ENCODE results near the gene FCN2. TPM values are rescaled to one million over a fixed set of nuclear protein-coding genes. Genes with fewer than 3 reads are reported as not detected.

Gene FCN2
- total and polyA plus RNA-seq, 2 of the 4 experiments (the other 2 are of a cell fraction) = not detected

DNA sequence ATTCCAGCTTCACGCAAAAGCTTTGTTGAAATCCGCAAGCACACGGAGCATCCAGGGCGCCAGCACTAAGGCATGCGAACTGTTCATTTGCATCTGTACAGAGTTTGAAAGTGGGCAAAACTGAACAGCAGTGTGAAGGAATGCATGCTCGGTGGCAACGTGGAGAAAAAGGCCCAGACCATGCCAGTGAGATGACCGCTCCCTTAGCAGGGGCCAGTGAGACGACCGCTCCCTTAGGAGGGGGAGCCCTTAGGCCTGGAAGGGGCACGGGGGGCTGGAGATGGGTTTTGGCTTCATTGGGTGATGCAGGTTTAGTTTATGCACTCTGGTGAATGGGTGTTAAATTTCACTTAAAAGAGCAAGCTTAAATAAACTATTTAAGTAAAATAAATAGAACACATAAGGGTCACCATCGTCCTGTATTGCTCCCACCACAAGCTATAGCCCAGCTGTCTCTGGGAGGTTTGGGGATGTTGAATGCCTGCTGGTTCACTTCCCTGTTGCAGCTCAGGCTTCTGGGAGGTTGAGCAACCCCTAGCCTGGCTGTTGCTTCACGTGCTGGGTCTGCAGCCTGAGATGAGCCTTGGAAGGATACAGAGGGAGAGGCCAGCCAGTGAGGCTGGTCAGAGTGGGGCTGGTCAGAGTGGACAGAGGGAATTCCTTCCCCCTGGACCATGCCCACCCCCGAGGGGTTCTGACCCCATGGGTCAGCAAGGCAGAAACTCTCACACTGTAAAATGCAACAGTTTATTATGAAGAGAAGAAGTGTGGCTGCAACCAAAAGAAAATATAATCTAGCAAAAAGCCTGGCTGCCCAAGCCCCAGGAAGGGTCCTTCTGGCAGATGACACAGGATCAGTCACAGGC is 41.7 kb downstream of the FCN2 start:
- no peak overlapping the region for H3K27ac ChIP-seq (ENCODE audit: insufficient read depth, low read length)
- no peak overlapping the region for H3K4ac ChIP-seq (ENCODE audit: low read depth, low read length)
- no peak overlapping the region for H2BK20ac ChIP-seq (ENCODE audit: low read depth, low read length)
- ChIA-PET CTCF (no interaction called here), POLR2A (ENCODE audit: unreplicated experiment) (no interaction called here)
- no peak overlapping the region for H2AK9ac ChIP-seq (replicated peaks; ENCODE audit: low read depth, low read length, poor library complexity)
- no peaks in the 10 kb centered on the region for H4K20me1 ChIP-seq (ENCODE audit: insufficient read depth, low read length)
- no peaks in the 10 kb centered on the region for H3K79me1 ChIP-seq (ENCODE audit: low read depth in 1 of 2, low read length in 2 of 2)
- no peak overlapping the region for H3K18ac ChIP-seq (ENCODE audit: low read depth, low read length)
- ATAC-seq (ENCODE audit: low read depth) (peak; percentile 59), DNase-seq (no peak)
- H3K4me3 ChIP-seq (ENCODE audit: insufficient read depth, low read depth, low read length) = no peak overlapping the region
- no peak overlapping the region for H4K91ac ChIP-seq (ENCODE audit: insufficient read depth, low read depth, low read length)
- no peaks in the 10 kb centered on the region for H3K9me1 ChIP-seq (ENCODE audit: insufficient read depth, low read length)
- H4K5ac ChIP-seq (ENCODE audit: low read depth, low read length) = no peak overlapping the region
- no peak overlapping the region for H3K56ac ChIP-seq (ENCODE audit: extremely low read depth, insufficient read depth, low read length)
- H4K8ac ChIP-seq (ENCODE audit: low read depth in 2 of 2, low read length in 2 of 2) = no peak overlapping the region
- no peak overlapping the region for H2BK120ac ChIP-seq (ENCODE audit: low read depth, low read length)
- no peaks in the 10 kb centered on the region for H3K36me3 ChIP-seq (ENCODE audit: control insufficient read depth, insufficient read depth, low read length)
- in situ Hi-C loops (cut with MboI; ENCODE audit: low sequenced_read_pairs) = no loop called here
- H3K4me1 ChIP-seq (ENCODE audit: control insufficient read depth, insufficient read depth, low read length) = peaks cover 2% of the 10 kb centered on the region; the same call in 1 of the 2 replicates
- no peak overlapping the region for H3K4me2 ChIP-seq (ENCODE audit: low read depth, low read length)
- TF ChIP-seq ELK1 (IDR thresholded peaks at IDR 0.05; ENCODE audit: borderline replicate concordance, low read depth, low read length) (no peak), MAZ (IDR thresholded peaks at IDR 0.05; ENCODE audit: borderline replicate concordance, low read depth, low read length) (no peak), RAD21 (IDR thresholded peaks at IDR 0.05; ENCODE audit: low read length) (no peak), POLR2A (IDR thresholded peaks at IDR 0.05; ENCODE audit: low read depth, low read length) (no peak), MXI1 (IDR thresholded peaks at IDR 0.05; ENCODE audit: borderline replicate concordance, low read depth, low read length) (no peak), USF2 (IDR thresholded peaks at IDR 0.05; ENCODE audit: low read depth, low read length) (no peak), FOS (IDR thresholded peaks at IDR 0.05; ENCODE audit: low read depth, low read length) (no peak), BHLHE40 (IDR thresholded peaks at IDR 0.05; ENCODE audit: low read depth, low read length) (no peak), CEBPB (IDR thresholded peaks at IDR 0.05; ENCODE audit: low read depth, low read length) (no peak), RCOR1 (IDR thresholded peaks at IDR 0.05; ENCODE audit: insufficient replicate concordance, low read length) (no peak)
- TF ChIP-seq, protein P1, sequence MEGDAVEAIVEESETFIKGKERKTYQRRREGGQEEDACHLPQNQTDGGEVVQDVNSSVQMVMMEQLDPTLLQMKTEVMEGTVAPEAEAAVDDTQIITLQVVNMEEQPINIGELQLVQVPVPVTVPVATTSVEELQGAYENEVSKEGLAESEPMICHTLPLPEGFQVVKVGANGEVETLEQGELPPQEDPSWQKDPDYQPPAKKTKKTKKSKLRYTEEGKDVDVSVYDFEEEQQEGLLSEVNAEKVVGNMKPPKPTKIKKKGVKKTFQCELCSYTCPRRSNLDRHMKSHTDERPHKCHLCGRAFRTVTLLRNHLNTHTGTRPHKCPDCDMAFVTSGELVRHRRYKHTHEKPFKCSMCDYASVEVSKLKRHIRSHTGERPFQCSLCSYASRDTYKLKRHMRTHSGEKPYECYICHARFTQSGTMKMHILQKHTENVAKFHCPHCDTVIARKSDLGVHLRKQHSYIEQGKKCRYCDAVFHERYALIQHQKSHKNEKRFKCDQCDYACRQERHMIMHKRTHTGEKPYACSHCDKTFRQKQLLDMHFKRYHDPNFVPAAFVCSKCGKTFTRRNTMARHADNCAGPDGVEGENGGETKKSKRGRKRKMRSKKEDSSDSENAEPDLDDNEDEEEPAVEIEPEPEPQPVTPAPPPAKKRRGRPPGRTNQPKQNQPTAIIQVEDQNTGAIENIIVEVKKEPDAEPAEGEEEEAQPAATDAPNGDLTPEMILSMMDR (conservative IDR thresholded peaks at IDR 0.05; ENCODE audit: low read depth, low read length) = no peak
- no peak overlapping the region for H3K23ac ChIP-seq (ENCODE audit: low read depth, low read length)
- no peak overlapping the region for H3K14ac ChIP-seq (replicated peaks; ENCODE audit: low read depth, low read length)
- H3K9me3 ChIP-seq (ENCODE audit: control insufficient read depth, insufficient read depth, low read length) = peaks cover 3% of the 10 kb centered on the region; the same call in 1 of the 2 replicates
- H3K9ac ChIP-seq (ENCODE audit: low read depth, low read length) = no peak overlapping the region
- H2BK5ac ChIP-seq (ENCODE audit: low read depth, low read length, poor library complexity, severe bottlenecking) = no peak overlapping the region
- peaks cover 3% of the 10 kb centered on the region; the same call in 1 of the 2 replicates for H3K27me3 ChIP-seq (ENCODE audit: control insufficient read depth, insufficient read depth, low read length)
- H2BK15ac ChIP-seq (ENCODE audit: low read depth, low read length) = no peak overlapping the region
- H2AK5ac ChIP-seq (ENCODE audit: low read depth, low read length) = no peak overlapping the region
- H2AFZ ChIP-seq (replicated peaks; ENCODE audit: low read length, poor library complexity) = no peak overlapping the region
- intact Hi-C loops (cut with micrococcal nuclease) = no loop called here
- dilution Hi-C loops (cut with HindIII; ENCODE audit: low sequenced_read_pairs, unreplicated experiment) = no loop called here
- no TSS peak for BruUV-seq (replicated peaks)
- WGBS, 2 experiments (ENCODE audit: extremely low coverage in 2 of 2, insufficient read length in 1 of 2) = 67% methylated on average over 6 of the region's 14 CpGs; no CpG with 5 or more reads in 1 of the 2 experiments

Data from IMR-90 (cell line).